ENCODE results near the gene GDPD4. TPM values are rescaled to one million over a fixed set of nuclear protein-coding genes. Genes with fewer than 3 reads are reported as not detected.

The GDPD4 gene
- total RNA-seq, 1 experiment from 2014 or later, result not detected

DNA sequence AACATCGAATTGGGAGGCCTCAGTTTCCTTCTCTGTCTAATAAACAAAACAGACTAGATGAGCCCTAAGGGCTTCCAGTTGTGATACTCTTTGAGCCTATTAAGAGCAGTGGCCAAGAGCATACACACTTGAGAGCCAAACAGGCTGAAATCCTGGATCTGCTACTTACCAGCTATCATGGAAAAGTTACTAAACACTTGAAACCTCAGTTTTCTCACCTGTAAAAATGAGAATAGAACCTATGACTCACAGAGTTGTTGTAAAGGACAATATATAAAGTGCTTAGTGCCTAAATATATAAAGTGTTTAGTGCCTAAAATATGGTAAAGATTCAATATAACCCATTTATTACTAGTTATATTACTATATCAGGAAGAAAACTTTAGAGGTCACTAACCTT is 23.7 kb upstream of the GDPD4 start:
- H3K79me2 ChIP-seq (ENCODE audit: insufficient read depth, low read length), result no peaks in the 10 kb centered on the region
- RAD21 ChIA-PET (ENCODE audit: low non-redundant PET in 1 of 2, low total read pairs in 2 of 2, uncharacterized antibody in 2 of 2, unreplicated experiment in 2 of 2), result no interaction called here
- BruUV-seq (replicated peaks), result no TSS peak
- peaks cover 0 to 8% of the 10 kb centered on the region in 2 experiments; a peak in 1 of 4 replicates for H3K36me3 ChIP-seq (ENCODE audit: control insufficient read depth in 1 of 2, insufficient read depth in 2 of 2, low read length in 2 of 2)
- H4K20me1 ChIP-seq (ENCODE audit: insufficient read depth), result no peaks in the 10 kb centered on the region
- no peak overlapping the region for H3K27ac ChIP-seq (ENCODE audit: low read depth, low read length)
- no peak for TF ChIP-seq YY1 (IDR thresholded peaks at IDR 0.05; ENCODE audit: extremely low read depth, insufficient replicate concordance, low read depth, low read length)
- no peak for TF ChIP-seq SIN3A (IDR thresholded peaks at IDR 0.05; ENCODE audit: low read depth)
- no peak for TF ChIP-seq ZFX (IDR thresholded peaks at IDR 0.05)
- TF ChIP-seq ZNF274 (IDR thresholded peaks at IDR 0.05; ENCODE audit: low read depth, low read length), result no peak
- TF ChIP-seq, protein P1, sequence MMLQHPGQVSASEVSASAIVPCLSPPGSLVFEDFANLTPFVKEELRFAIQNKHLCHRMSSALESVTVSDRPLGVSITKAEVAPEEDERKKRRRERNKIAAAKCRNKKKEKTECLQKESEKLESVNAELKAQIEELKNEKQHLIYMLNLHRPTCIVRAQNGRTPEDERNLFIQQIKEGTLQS (IDR thresholded peaks at IDR 0.05), result no peak
- TF ChIP-seq EZH2phosphoT487 (IDR thresholded peaks at IDR 0.05; ENCODE audit: borderline replicate concordance), result no peak
- TF ChIP-seq POLR2AphosphoS5 (IDR thresholded peaks at IDR 0.05; ENCODE audit: low read depth, low read length), result no peak
- TF ChIP-seq SRF (IDR thresholded peaks at IDR 0.05; ENCODE audit: low read depth), result no peak
- no peak for TF ChIP-seq SP1 (IDR thresholded peaks at IDR 0.05; ENCODE audit: low read depth)
- TF ChIP-seq ELF1 (IDR thresholded peaks at IDR 0.05; ENCODE audit: borderline replicate concordance, low read depth), result no peak
- TF ChIP-seq, protein P2, sequence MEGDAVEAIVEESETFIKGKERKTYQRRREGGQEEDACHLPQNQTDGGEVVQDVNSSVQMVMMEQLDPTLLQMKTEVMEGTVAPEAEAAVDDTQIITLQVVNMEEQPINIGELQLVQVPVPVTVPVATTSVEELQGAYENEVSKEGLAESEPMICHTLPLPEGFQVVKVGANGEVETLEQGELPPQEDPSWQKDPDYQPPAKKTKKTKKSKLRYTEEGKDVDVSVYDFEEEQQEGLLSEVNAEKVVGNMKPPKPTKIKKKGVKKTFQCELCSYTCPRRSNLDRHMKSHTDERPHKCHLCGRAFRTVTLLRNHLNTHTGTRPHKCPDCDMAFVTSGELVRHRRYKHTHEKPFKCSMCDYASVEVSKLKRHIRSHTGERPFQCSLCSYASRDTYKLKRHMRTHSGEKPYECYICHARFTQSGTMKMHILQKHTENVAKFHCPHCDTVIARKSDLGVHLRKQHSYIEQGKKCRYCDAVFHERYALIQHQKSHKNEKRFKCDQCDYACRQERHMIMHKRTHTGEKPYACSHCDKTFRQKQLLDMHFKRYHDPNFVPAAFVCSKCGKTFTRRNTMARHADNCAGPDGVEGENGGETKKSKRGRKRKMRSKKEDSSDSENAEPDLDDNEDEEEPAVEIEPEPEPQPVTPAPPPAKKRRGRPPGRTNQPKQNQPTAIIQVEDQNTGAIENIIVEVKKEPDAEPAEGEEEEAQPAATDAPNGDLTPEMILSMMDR (IDR thresholded peaks at IDR 0.05 in 2 of 3, conservative IDR thresholded peaks at IDR 0.05 in 1 of 3; ENCODE audit: borderline replicate concordance in 1 of 3, insufficient read depth in 1 of 3, low read depth in 2 of 3, low read length in 2 of 3), result no peak
- no peak for TF ChIP-seq EGR1 (IDR thresholded peaks at IDR 0.05; ENCODE audit: low read depth)
- TF ChIP-seq RAD21 (IDR thresholded peaks at IDR 0.05; ENCODE audit: low read depth), result no peak
- no peak for TF ChIP-seq CEBPB (IDR thresholded peaks at IDR 0.05; ENCODE audit: low read depth)
- no peak for TF ChIP-seq FOSL1 (IDR thresholded peaks at IDR 0.05; ENCODE audit: low read depth)
- TF ChIP-seq, protein P3, sequence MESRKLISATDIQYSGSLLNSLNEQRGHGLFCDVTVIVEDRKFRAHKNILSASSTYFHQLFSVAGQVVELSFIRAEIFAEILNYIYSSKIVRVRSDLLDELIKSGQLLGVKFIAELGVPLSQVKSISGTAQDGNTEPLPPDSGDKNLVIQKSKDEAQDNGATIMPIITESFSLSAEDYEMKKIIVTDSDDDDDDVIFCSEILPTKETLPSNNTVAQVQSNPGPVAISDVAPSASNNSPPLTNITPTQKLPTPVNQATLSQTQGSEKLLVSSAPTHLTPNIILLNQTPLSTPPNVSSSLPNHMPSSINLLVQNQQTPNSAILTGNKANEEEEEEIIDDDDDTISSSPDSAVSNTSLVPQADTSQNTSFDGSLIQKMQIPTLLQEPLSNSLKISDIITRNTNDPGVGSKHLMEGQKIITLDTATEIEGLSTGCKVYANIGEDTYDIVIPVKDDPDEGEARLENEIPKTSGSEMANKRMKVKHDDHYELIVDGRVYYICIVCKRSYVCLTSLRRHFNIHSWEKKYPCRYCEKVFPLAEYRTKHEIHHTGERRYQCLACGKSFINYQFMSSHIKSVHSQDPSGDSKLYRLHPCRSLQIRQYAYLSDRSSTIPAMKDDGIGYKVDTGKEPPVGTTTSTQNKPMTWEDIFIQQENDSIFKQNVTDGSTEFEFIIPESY (IDR thresholded peaks at IDR 0.05; ENCODE audit: extremely low read depth, insufficient replicate concordance, low read length), result no peak
- no peak for TF ChIP-seq CBX3 (IDR thresholded peaks at IDR 0.05; ENCODE audit: low read depth)
- TF ChIP-seq POLR2A (IDR thresholded peaks at IDR 0.05; ENCODE audit: borderline replicate concordance, extremely low read depth, insufficient read depth, insufficient read length), result no peak
- TF ChIP-seq EZH2 (IDR thresholded peaks at IDR 0.05), result no peak
- DNase-seq (ENCODE audit: low read depth, low spot score) (no peak), ATAC-seq (no peak)
- H3K9me2 ChIP-seq (ENCODE audit: insufficient read depth), result no peaks in the 10 kb centered on the region
- H2AFZ ChIP-seq (ENCODE audit: low read depth, low read length, poor library complexity, severe bottlenecking), result no peak overlapping the region
- H3K4me1 ChIP-seq (ENCODE audit: control insufficient read depth in 1 of 2, insufficient read depth in 2 of 2, low read length in 2 of 2), result no peaks in the 10 kb centered on the region
- H3K9ac ChIP-seq (ENCODE audit: low read length), result no peak overlapping the region
- no peak overlapping the region for H3K4me2 ChIP-seq (ENCODE audit: low read length)
- H3K27me3 ChIP-seq (ENCODE audit: insufficient read depth, low read length), result no peaks in the 10 kb centered on the region
- H3K4me3 ChIP-seq (replicated peaks in 1 of 2; ENCODE audit: low read depth in 1 of 2, low read length in 2 of 2), result no peak overlapping the region
- CTCF ChIA-PET, result no interaction called here
- intact Hi-C loops (cut with micrococcal nuclease), result no loop called here
- POLR2A ChIA-PET, result no interaction called here
- H3K9me3 ChIP-seq (ENCODE audit: control insufficient read depth in 1 of 2, insufficient read depth in 1 of 2, low read depth in 1 of 2, low read length in 2 of 2), result no peaks in the 10 kb centered on the region
